A549 (cell line): ENCODE measurements around the gene CBFA2T3.

Experiments used
- CTCF ChIP-seq: fragments of >200 bp; sonication (Bioruptor Twin); formaldehyde crosslinking; IDR thresholded peaks from 3 replicates; pipeline ENCODE4 v1.5.1; 2016
- EP300 ChIP-seq, 2 experiments: fragments of >200 bp; sonication (Bioruptor Twin); formaldehyde crosslinking; IDR thresholded peaks; 2 replicates in 1 of 2; 3 replicates in 1 of 2; pipeline ENCODE4 v1.6.1; 2016 to 2017
- RCOR1 ChIP-seq: fragments of 150-350 bp; IDR thresholded peaks from 2 replicates; pipeline ENCODE4 v1.6.1; 2014; ENCODE audit warnings: antibody characterized with exemption, low read length, low read depth

- TF ChIP-seq CTCF: no peak
- TF ChIP-seq EP300 (IDR thresholded peaks at IDR 0.05): no peak
- no peak for TF ChIP-seq RCOR1
Measured at GRCh38 chr16:88911946-88912310, 65.1 kb downstream of the CBFA2T3 start.
